HG02798 (cell line): Measurements from ENCODE around the gene GNAT2.

ENCODE experiments used
- ATAC-seq: cut with Tn5 transposase; IDR thresholded peaks from one replicate; pipeline ENCODE4 v1.9.1; 2021; ENCODE audit warnings: mild to moderate bottlenecking; ENCODE audit not compliant: unreplicated experiment, poor library complexity

GNAT2 gene

DNA sequence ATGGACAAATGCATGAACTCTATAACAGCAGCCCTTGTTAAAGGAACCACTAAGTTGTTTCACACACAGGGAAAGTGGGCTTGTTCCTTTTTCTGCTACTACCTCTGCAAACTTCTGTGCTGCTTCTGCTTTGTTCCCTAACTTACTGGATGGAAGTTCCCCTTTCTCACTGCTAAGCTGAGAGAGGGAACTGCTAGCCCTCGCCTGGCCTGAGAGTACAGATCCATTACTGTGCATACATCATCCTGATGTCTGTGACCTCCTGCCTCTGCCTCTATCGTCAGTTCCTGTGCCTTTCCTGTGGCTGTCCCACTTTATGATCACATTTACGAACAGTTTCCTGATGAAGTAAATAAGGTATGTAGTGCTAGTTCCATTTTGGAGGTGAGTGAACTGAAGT is 3.5 kb downstream of the GNAT2 start:
- no peak for ATAC-seq

GRCh38 chr1:109613361-109614147 is 5.9 kb downstream of the GNAT2 start:
- no peak for ATAC-seq

DNA sequence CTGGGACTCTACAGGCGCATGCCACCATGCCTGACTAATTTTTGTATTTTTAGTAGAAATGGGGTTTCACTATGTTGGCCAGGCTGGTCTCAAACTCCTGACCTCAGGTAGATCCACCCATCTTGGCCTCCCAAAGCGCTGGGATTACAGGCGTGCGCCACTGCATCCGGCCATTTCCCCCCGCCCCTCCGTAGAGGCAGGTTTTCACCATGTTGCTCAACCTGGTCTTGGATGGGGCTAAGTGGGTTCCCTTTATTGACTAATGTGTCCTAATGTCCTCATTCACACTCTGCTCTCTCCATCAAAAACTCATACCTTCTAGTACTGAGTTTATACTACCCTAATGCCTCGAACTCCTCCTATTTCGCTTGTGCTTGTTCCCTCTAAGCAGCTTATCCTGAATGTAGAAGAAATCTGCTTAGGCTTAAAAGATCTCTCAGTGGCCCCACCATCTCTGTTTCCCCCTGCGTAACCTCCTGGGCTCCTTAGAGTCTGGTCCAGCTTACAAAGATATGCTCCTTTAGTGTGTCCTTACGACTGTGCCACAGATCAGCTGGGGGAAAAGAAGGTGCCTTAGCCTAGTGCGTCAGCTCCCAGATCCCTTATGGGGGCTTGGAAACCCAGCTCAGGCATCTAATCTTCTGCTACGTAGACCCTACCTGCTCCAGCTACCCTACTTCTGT is 8.0 kb downstream of the GNAT2 start:
- no peak for ATAC-seq

GRCh38 chr1:109610609-109611307 is 8.7 kb downstream of the GNAT2 start:
- no peak for ATAC-seq

DNA sequence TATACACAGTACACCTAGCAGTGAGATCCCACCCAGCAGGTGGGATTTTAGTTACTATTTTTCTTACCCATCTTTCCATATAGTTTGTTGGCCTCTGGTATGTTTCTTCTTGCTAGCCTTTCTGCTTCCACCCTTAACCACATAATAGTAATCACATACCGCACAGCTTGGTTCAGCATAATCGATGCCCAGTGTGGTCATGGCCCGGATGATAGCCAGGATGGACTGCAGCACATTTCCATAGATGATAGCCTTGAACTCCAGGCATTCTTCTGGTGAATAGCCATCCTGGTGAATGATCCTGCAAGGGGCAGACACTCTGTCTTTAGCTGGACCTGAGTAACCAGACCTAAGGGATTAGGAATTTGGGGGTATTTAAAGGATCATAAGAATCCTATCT is 9.5 kb downstream of the GNAT2 start:
- ATAC-seq = no peak

- no peak for ATAC-seq
Observed at GRCh38 chr1:109605381-109605780, 14.0 kb downstream of the GNAT2 start.

GRCh38 chr1:109603229-109603628 is 16.2 kb downstream of the GNAT2 start:
- ATAC-seq = no peak

GRCh38 chr1:109598655-109599054 is 20.8 kb downstream of the GNAT2 start:
- no peak for ATAC-seq

DNA sequence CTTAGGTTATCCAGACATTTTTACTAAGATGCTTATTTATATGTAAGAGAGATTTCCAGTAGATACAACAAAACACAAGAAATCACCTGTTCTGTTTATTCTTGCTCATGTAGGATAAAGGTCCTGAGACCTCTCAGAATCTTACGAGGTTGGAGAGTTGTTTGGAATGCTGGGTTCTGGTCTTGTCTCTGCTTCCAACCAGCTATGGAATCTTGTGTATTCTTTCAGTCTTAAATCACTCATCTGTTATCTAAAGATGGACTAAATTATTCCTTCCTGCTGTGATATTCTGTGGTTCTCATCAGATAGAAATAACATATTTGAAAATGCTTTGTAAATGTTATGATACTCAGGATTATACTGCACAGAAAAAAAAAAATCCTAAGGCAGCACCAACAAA is 21.3 kb downstream of the GNAT2 start:
- no peak for ATAC-seq

DNA sequence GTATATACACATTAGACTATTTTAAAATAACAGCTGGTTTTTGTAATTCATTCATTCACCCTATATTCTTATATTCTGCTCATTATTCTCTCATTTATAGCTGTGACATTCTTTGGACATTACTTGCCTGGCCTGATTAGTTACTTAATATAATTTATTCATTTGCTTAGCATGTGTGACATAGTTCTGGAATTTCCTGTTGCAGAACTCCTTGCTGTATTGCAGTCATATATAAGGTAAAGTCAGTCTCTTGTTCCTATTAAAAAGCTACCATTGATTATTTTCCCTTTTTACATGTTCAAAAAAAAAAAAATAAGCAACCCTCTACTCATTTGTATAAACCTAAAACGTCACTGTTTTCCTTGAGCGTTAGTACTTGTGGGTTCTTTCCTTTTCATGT is 23.9 kb downstream of the GNAT2 start:
- ATAC-seq = no peak

DNA sequence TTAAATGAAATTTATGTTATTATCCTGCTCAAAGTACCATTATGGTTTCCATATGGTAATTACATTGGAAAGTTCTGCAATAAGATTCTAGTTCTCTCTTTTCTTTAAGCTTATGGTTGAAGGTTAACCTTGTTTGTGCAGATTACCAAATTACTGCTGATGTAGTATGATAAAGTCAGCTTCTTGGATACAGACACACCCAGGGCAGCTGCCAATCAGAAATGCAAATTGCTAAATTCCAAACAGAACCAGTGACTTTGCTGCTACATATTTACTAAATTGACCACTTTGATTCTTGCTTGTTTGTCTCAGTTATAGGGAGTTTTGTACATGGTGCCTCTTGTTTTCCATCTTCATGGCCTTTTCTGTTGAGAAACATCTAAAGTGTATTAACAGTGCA is 26.5 kb downstream of the GNAT2 start:
- ATAC-seq = no peak

GRCh38 chr1:109589679-109590078 is 29.7 kb downstream of the GNAT2 start:
- no peak for ATAC-seq

DNA sequence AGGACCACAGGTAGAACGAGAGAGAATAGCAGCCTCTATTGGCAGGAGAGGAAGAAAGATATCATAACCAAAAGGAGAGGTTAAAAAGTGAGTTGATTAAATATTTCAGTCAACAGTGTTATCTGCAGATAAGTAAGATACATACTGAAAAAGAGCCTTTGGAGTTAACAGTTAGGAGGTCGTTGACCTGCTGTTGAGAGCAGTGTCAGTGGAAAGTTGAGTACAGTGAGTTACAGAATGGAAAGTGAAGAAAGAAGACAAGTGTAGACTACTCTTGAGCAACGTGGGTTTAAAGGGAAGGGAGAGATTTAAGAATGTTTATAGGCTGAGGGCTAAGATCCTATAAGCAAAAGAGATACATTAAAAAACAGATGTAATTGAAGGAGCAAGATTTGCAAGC is 30.2 kb downstream of the GNAT2 start:
- no peak for ATAC-seq

DNA sequence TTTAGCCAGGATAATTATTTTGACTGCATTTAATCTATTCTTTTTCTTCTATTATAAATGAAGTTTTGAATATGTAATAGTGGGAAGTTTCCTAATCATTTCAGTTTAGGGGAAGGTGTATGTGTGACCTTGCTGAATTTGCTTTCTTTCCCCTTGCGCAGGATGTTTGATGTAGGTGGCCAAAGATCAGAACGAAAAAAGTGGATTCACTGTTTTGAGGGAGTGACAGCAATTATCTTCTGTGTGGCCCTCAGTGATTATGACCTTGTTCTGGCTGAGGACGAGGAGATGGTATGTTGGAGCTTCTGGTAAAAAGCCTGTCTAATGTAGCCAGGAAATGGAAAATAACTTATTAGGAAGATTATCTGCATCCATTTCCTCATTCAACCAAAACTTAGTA is 33.4 kb downstream of the GNAT2 start:
- ATAC-seq = no peak

DNA sequence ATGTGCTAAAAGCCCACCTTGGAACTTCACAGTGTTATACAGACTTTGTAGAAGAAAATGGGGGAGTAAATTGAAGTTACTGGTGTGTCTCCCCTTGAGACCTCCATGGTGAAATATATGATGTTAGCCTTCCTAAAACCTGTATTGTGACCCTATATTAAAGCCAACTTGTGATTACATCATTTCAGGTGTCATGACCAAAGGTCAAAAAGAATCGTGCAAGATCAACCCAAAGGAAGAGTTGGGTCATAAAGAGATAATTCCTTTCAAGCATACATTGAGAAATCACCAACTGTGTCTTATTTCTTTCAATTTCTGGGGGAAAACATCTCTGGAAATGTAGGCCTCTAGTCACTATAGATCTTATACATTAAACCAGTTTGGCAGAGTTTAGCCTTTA is 34.6 kb downstream of the GNAT2 start:
- no peak for ATAC-seq

DNA sequence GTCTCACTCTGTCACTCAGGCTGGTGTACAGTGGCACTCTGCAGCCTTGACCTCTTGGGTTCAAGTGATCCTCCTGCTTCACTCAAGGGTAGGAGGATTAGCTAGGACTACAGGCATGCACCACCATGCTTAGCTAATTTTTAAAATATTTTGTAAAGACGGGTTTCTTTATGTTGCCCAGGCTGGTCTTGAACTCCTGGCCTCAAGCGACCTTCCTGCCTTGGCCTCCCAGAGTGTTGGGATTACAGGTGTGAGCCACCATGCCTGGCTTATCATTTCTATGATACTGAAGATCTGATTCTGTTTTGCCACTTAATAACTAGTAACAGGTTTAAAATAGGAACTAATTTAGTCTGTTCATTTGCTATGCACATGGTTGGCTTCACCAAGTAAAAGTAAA is 37.4 kb downstream of the GNAT2 start:
- ATAC-seq = no peak

DNA sequence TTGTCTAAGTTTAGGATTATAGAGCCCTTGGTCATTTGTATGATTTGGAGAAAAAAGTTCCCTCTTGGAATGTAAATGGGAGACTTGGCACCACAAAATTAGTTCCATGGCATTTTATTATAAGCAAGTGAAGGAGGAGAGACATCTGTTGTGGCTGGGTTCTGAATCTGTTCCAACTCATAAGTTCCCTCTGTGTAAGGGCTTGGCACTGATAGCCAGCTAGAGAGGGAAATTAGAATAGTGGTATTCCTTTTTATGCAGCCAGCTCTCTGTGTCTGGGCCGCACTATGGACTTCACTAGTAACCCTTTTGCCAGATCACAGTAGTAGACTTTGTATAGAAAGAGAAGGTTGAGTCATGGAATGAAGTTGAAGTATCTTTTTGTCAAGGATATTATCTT is 39.9 kb downstream of the GNAT2 start:
- no peak for ATAC-seq

DNA sequence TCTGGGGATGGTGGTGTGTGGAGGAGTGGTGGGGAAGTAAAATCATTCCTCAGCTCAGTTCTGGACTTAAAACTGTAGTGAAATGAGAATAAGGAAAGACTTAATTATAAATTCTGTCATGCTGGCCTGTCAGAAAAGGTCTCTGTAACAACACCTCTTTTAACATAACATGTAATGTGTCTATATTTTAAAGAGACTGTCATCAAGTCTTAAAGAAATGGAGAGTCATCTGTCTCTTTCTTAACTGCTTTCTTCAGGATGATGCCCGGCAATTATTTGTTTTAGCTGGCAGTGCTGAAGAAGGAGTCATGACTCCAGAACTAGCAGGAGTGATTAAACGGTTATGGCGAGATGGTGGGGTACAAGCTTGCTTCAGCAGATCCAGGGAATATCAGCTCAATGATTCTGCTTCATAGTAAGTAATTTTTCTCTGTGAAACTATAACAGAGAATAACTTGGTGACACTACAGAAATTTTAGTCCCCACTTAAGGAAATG is 40.4 kb downstream of the GNAT2 start:
- ATAC-seq = no peak

- ATAC-seq = no peak
Observed at GRCh38 chr1:109573785-109574184, 45.6 kb downstream of the GNAT2 start.

DNA sequence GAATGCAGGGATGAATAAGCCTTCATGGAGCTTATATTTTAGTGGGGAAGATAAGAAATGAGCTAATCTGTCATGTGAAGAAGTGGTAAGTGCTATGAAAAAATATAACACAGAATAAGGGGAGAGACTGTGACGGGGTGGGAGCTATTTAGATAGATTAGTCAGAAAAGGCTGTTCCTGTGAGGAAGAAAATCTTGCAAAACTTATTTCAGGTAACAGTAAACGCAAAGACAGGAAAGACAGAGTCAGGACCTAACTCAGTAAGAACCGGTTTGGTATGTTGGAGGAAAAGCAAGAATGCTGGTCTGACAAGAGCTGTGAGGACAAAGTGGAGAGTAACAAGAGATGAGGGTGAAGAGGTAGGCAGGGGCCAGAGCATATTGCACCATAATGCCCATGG is 49.0 kb downstream of the GNAT2 start:
- ATAC-seq = no peak

- ATAC-seq = no peak
Observed at GRCh38 chr1:109569323-109569722, 50.1 kb downstream of the GNAT2 start.
